Measurements from ENCODE around the gene OR52M1. TPM values are rescaled to one million over a fixed set of nuclear protein-coding genes. Genes with fewer than 3 reads are reported as not detected.

OR52M1 gene
- total RNA-seq, 1 donor from 2014 or later: not detected

DNA sequence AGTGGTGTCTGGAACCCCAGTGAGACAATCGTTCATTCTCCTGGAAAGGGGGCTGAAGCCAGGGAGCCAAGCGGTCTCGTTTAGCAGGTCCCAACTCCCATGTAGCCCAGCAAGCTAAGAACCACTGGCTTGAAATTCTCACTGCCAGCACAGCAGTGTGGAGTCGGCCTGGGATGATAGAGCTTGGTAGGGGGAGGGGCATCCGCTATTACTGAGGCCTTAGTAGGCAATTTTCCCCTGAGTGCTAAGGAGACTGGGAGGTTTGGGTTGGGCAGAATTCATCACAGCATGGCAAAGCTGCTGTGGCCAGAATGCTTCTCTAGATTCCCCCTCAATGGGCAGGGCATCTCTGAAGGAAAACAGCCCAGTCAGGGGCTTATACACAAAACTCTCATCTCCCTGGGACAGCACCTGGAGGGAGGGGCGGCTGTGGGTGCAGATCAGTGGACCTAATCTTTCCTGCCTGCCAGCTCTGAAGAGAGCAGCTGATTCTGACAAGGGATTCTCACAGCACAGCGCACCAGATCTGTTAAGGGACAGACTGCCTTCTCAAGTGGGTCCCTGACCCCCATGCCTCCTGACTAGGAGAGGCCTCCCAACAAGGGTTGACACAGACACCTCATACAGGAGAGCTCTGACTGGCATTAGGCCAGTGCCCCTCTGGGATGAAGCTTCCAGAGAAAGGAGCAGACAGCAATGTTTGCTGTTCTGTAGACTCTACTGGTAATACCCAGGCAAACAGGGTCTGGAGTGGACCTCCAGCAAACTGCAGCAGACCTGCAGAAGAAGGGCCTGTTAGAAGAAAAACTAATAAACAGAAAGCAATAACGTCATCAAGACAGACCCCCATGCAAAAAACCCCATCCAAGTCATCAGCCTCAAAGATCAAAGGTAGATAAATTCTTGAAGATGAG lies 14.8 kb downstream of the OR52M1 start:
- DNase-seq (ENCODE audit: low spot score): no peak
- intact Hi-C loops (cut with DNase I): no loop called here

DNA sequence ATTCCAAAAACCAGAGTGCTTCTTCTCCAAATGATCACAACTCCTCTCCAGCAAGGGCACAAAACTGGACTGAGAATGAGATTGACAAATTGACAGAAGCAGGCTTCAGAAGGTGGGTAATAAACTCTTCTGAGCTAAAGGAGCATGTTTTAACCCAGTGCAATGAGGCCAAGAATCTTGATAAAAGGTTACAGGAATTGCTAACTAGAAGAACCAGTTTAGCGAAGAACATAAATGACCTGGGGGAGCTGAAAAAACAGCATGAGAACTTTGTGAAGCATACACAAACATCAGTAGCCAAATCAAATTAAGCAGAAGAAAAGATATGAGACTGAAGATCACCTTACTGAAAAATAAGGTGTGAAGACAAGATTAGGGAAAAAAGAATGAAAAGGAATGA lies 15.5 kb downstream of the OR52M1 start:
- intact Hi-C loops (cut with DNase I): no loop called here

DNA sequence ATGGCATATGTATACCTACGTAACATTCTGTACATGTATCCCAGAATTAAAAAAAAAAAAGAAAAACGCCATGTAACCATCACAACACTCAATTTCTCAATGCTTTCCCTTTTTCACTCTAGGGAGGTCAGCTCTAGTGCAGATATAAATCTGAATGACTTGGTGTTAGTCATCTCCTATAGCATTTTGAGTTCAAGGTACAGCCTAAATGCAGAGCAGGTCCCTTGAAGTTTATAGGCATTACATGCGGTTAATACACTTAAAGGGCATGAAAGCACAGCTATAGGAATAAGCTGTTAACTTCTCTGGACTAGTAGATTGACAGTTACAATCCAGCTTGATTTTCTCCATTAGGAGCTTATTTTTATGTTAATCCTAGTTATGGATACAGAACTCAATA lies 20.4 kb downstream of the OR52M1 start:
- DNase-seq (ENCODE audit: low spot score): no peak
- intact Hi-C loops (cut with DNase I): no loop called here

More for the DNA sequence above, 15.5 kb downstream of the OR52M1 start:
- DNase-seq (ENCODE audit: low spot score): no peak

- DNase-seq (ENCODE audit: low spot score): no peak
- intact Hi-C loops (cut with DNase I): no loop called here
These were observed 24.1 kb downstream of the OR52M1 start for GRCh38 chr11:4569075-4569474.

GRCh38 chr11:4576880-4577279 lies 31.9 kb downstream of the OR52M1 start:
- DNase-seq (ENCODE audit: low spot score): no peak
- intact Hi-C loops (cut with DNase I): no loop called here

DNA sequence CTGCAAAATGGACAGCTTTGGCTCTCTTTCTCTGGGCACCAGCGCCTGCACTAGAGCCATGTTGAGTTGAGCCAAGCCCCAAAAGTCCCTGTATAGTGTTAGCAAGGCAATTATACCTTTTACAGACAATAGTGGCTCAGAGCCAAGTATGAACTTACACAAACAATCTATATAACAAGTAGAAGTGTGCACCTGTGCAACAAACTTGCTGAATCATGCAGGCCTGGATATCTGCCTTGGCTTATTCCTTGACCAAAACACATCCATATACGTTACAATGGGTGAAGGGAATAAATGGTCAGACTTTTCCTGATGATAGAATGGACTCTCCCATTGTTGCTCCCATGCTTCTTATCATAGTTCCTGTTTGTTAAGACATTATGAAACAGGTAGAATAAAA lies 32.8 kb downstream of the OR52M1 start:
- intact Hi-C loops (cut with DNase I): no loop called here
- no peak for DNase-seq (ENCODE audit: low spot score)

DNA sequence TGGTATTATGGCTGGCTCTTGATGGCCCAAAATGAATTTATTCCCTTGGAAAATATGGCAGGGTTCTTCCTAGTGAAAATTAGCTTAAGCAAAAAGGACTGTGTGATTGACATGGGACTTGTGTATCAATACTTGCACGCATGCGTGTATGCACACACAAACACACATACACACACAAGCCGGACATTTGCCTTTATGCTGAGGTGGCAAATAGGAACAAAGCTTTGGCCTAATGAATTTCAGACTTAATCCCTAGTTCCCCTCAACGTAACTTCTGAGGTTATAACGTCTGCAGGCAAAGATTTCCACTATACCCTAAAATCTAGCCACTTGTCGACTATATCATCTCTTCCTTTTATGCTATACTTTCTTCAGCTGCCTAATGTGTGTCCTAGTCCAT lies 33.6 kb downstream of the OR52M1 start:
- intact Hi-C loops (cut with DNase I): no loop called here
- DNase-seq (ENCODE audit: low spot score): no peak

DNA sequence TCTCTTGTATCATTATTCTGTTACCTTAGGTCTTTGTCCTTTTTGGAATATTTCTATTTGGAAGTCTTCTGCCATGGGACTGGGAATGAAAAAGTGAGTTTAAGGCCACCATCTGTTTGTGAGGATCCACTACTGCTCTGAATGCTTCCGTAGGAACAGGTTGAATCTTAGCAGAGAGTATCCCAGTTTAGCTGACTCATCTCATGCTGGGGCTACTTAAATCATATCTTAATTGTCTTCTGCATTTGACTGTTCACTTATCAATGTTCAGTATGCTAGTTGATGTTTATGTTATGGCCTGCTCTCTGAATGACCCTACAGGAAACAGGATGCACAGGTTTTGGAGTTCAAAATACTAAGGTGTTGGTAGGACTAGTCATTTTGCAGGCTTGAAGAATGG lies 35.1 kb downstream of the OR52M1 start:
- no peak for DNase-seq (ENCODE audit: low spot score)
- intact Hi-C loops (cut with DNase I): no loop called here

DNA sequence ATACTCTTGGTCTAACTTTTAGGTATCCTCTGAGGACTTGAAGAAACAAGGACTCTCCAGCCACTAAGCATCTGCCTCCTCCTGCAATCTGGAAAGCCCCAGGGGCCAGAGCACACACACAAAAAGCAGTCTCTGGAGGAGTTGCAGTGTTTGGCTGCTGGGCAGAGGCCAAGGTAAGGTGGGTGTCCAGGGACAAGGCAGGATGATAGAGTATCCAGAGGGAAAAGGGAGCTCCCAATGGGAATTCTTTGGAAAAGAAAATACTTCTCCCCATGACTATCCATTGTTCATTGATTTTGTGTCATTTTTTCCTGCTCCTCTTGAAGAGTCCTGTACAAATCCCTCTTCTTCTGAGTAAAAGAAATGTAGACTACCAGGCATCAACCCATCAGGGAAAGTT lies 36.5 kb downstream of the OR52M1 start, which contains the start of gene OR52I2:
OR52I2 (plus strand) TSS at position 301 of the 400 bp plus-strand sequence.
- intact Hi-C loops (cut with DNase I): no loop called here
- DNase-seq (ENCODE audit: low spot score): no peak

DNA sequence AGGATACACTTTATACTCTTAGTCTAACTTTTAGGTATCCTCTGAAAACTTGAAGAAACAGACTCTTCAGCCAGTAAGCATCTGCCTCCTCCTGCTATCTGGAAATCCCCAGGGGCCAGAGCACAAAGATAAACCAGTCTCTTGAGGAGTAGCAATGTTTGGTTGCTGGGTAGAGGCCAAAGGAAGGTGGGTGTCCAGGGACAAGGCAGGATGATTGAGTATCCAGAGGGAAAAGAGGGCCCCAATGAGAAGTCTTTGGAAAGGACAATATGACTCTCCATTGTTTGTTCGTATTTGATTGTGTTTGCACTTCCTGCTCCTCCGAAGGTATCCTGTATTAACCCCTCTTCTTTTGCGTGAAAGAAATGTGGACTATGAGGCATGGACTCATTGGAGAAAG lies 44.0 kb downstream of the OR52M1 start:
- intact Hi-C loops (cut with DNase I): no loop called here
- DNase-seq (ENCODE audit: low spot score): no peak

DNA sequence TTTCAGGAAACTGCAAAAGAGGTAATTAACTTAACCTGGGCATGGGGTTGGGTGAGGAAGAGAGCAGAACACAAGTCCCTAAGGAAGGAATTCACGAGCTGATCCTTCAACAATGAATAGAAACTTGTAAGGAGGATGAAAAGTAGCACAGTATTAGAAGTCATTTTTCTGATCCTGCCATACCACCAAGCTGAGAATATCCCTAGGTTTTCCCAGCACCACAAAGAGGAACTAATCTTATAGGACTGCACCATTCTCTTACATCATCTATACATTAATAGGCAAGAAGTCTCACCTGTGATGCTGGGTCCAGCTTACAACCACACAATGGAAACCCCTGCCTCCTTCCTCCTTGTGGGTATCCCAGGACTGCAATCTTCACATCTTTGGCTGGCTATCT lies 48.7 kb downstream of the OR52M1 start, which contains the start of gene OR52I1:
OR52I1 (plus strand) TSS at position 301 of the 400 bp plus-strand sequence; CDS start at position 301, 0 bp downstream.
- intact Hi-C loops (cut with DNase I): no loop called here
- DNase-seq (ENCODE audit: low spot score): no peak

Other genes with a start within 250 kb of the OR52M1 start
- gene OR52B4, start 176.8 kb upstream of the OR52M1 start, total RNA-seq: not detected
- gene TRIM21, start 151.5 kb upstream of the OR52M1 start, total RNA-seq: 5.9 TPM
- gene OR52K2, start 95.9 kb upstream of the OR52M1 start, total RNA-seq: not detected
- not detected for gene OR52K1, start 62.5 kb upstream of the OR52M1 start, total RNA-seq
- not detected for gene OR52I2, start 36.6 kb downstream of the OR52M1 start, total RNA-seq
- gene OR52I1, start 48.8 kb downstream of the OR52M1 start, total RNA-seq: not detected
- gene TRIM68, start 63.0 kb downstream of the OR52M1 start, total RNA-seq: 7.8 TPM
- not detected for gene OR51D1, start 92.3 kb downstream of the OR52M1 start, total RNA-seq
- gene OR51E1, start 98.8 kb downstream of the OR52M1 start, total RNA-seq: 1.00 TPM
- not detected for gene OR51E2, start 152.7 kb downstream of the OR52M1 start, total RNA-seq
- gene MMP26, start 159.6 kb downstream of the OR52M1 start, total RNA-seq: not detected
- not detected for gene OR51F1, start 224.7 kb downstream of the OR52M1 start, total RNA-seq